Naive thymus-derived CD4-positive, alpha-beta T cell (primary cell): ENCODE data around the gene GSN. TPM values are rescaled to one million over a fixed set of nuclear protein-coding genes. Genes with fewer than 3 reads are reported as not detected.

Experiments
- ATAC-seq: fragments of 150-1000 bp; cut with Tn5 transposase; 2 replicates; pipeline ENCODE4 v1.10.0; 2021; ENCODE audit warnings: mild to moderate bottlenecking, moderate library complexity
- CTCF ChIA-PET: fragments of 350-600 bp; sonication (Branson Sonifier 250); formaldehyde crosslinking; loops from one replicate; lab custom pipeline; 2021; ENCODE audit warnings: antibody characterized with exemption; lab: Charles Lee
- POLR2A ChIA-PET: fragments of 350-600 bp; sonication (Branson Sonifier 250); formaldehyde crosslinking; loops from one replicate; lab custom pipeline; 2021; ENCODE audit warnings: antibody characterized with exemption, inconsistent platforms; lab: Charles Lee
- DNase-seq, 9 donors: peaks; one replicate each; pipeline versions ENCODE4 v3.0.0 to v3.0.0-alpha.2; 2020 to 2022; ENCODE audit warnings: mixed read lengths in 1 of 9
- H3K27ac ChIP-seq: one replicate; pipeline ENCODE4 v1.7.0; 2013; ENCODE audit warnings: mild to moderate bottlenecking, low read depth, low read length, moderate library complexity
- H3K27me3 ChIP-seq, 2 donors: one replicate each; pipeline ENCODE4 v1.7.0; 2013; ENCODE audit warnings: low read length in 2 of 2, mild to moderate bottlenecking in 2 of 2, moderate library complexity in 2 of 2; ENCODE audit not compliant: control insufficient read depth in 2 of 2, insufficient read depth in 2 of 2
- H3K36me3 ChIP-seq, 3 experiments: 1 replicate in 2 of 3; 2 replicates in 1 of 3; pipeline ENCODE4 v1.7.0; 2013; ENCODE audit warnings: low read length in 3 of 3, mild to moderate bottlenecking in 3 of 3, moderate library complexity in 1 of 3; ENCODE audit not compliant: insufficient read depth in 3 of 3, control insufficient read depth in 2 of 3
- H3K4me1 ChIP-seq, 2 donors: one replicate each; pipeline ENCODE4 v1.7.0; 2013; ENCODE audit warnings: low read length in 2 of 2, mild to moderate bottlenecking in 2 of 2, moderate library complexity in 1 of 2; ENCODE audit not compliant: control insufficient read depth in 2 of 2, insufficient read depth in 2 of 2
- H3K4me3 ChIP-seq: 2 replicates; pipeline ENCODE4 v1.7.0; 2013; ENCODE audit warnings: mild to moderate bottlenecking, low read length
- H3K9me3 ChIP-seq, 3 experiments: 1 replicate in 2 of 3; 2 replicates in 1 of 3; pipeline ENCODE4 v1.7.0; 2013; ENCODE audit warnings: low read length in 3 of 3; ENCODE audit not compliant: control insufficient read depth in 2 of 3
- H3K27ac Mint-ChIP-seq, 9 donors: one replicate each; pipeline ENCODE4 v1.8.0; 2020 to 2022; ENCODE audit warnings: mixed read lengths in 9 of 9, mild to moderate bottlenecking in 8 of 9, moderate library complexity in 5 of 9, inconsistent platforms in 2 of 9
- H3K27me3 Mint-ChIP-seq, 5 donors: one replicate each; pipeline ENCODE4 v1.8.0; 2021 to 2022; ENCODE audit warnings: mixed read lengths in 5 of 5, mild to moderate bottlenecking in 1 of 5
- H3K36me3 Mint-ChIP-seq, 5 donors: one replicate each; pipeline ENCODE4 v1.8.0; 2020 to 2022; ENCODE audit warnings: mixed read lengths in 5 of 5, mild to moderate bottlenecking in 3 of 5, inconsistent platforms in 1 of 5
- H3K4me1 Mint-ChIP-seq, 7 donors: one replicate each; pipeline ENCODE4 v1.8.0; 2020 to 2022; ENCODE audit warnings: mixed read lengths in 7 of 7, mild to moderate bottlenecking in 3 of 7, inconsistent platforms in 1 of 7
- H3K4me3 Mint-ChIP-seq, 10 donors: one replicate each; pipeline ENCODE4 v1.8.0; 2020 to 2022; ENCODE audit warnings: mild to moderate bottlenecking in 10 of 10, mixed read lengths in 10 of 10, moderate library complexity in 6 of 10, inconsistent platforms in 2 of 10
- H3K9me3 Mint-ChIP-seq, 11 donors: one replicate each; pipeline ENCODE4 v1.8.0; 2020 to 2022; ENCODE audit warnings: mixed read lengths in 11 of 11, mild to moderate bottlenecking in 4 of 11, inconsistent platforms in 1 of 11, moderate library complexity in 1 of 11
- intact Hi-C, 2 donors: fragments of 100-400 bp; cut with micrococcal nuclease; formaldehyde crosslinking; loops; one replicate each; pipeline ENCODE4 v1.15.1; 2023
- polyA plus RNA-seq, 2 donors: library from polyadenylated mRNA; unstranded; fragments of 300-500 nt; fragmentation: Illumina TruSeq; gene quantifications; one replicate each; pipeline ENCODE4 v1.2.3, GENCODE V29; 2021
- total RNA-seq, 6 experiments: library from RNA in 5 of 6; stranded (reverse) in 5 of 6; gene quantifications; 1 replicate in 5 of 6; 2 replicates in 1 of 6; pipeline ENCODE4 v1.2.3 and lab custom pipeline; 2021 to 2026

GSN gene
- total and polyA plus RNA-seq, 7 experiments from 2014 or later: 2.9 to 34.6 (median 6.4) TPM

- ATAC-seq (no peak), DNase-seq (no peak)
- POLR2A ChIA-PET: no interaction called here
- Mint-ChIP-seq H3K9me3 (no peaks in the 10 kb centered on the region), H3K4me3 (no peak overlapping the region), H3K27me3 (no peaks in the 10 kb centered on the region), H3K4me1 (peaks cover 0 to 35% (median 7%) of the 10 kb centered on the region in 7 donors), H3K27ac (no peak overlapping the region), H3K36me3 (peaks cover 0 to 14% (median 0%) of the 10 kb centered on the region in 5 donors)
- Histone ChIP-seq H3K4me1 (peaks cover 5 to 16% of the 10 kb centered on the region in 2 donors), H3K27me3 (no peaks in the 10 kb centered on the region), H3K4me3 (no peak overlapping the region), H3K36me3 (peaks cover 0 to 3% (median 0%) of the 10 kb centered on the region in 3 experiments), H3K9me3 (no peaks in the 10 kb centered on the region), H3K27ac (no peak overlapping the region)
- CTCF ChIA-PET: interaction anchor here (12.3 kb wide), 1 partner anchor 79 kb away, joined by 190 read pairs; no protein-coding TSS in a partner anchor
- intact Hi-C loops: loop anchor here (5.0 kb wide), 2 partner anchors 174 to 566 kb away; partner anchors contain the start of gene GGTA1 (in 1 of the 2)
Measured at GRCh38 chr9:121322737-121323448, 54.9 kb downstream of the GSN start.

- Histone ChIP-seq H3K4me1 (peaks cover 5 to 16% of the 10 kb centered on the region in 2 donors), H3K36me3 (peaks cover 0 to 3% (median 0%) of the 10 kb centered on the region in 3 experiments), H3K4me3 (no peak overlapping the region), H3K27ac (no peak overlapping the region), H3K27me3 (no peaks in the 10 kb centered on the region), H3K9me3 (no peaks in the 10 kb centered on the region)
- no peaks in the 10 kb centered on the region for H3K9me3 Mint-ChIP-seq
- DNase-seq: no peak
- H3K4me1 Mint-ChIP-seq: peaks cover 0 to 35% (median 7%) of the 10 kb centered on the region in 7 donors
- H3K4me3 Mint-ChIP-seq: no peak overlapping the region
- H3K27me3 Mint-ChIP-seq: no peaks in the 10 kb centered on the region
- H3K27ac Mint-ChIP-seq: no peak overlapping the region
- H3K36me3 Mint-ChIP-seq: peaks cover 0 to 14% (median 0%) of the 10 kb centered on the region in 5 donors
- ATAC-seq: no peak
- ChIA-PET POLR2A (no interaction called here), CTCF (interaction anchor here (12.3 kb wide), 1 partner anchor 78 kb away, joined by 190 read pairs; no protein-coding TSS in a partner anchor)
- intact Hi-C loops: loop anchor here (5.0 kb wide), 2 partner anchors 174 to 566 kb away; partner anchors contain the start of gene GGTA1 (in 1 of the 2)
Measured at GRCh38 chr9:121323449-121324151, 55.6 kb downstream of the GSN start.

- H3K27ac ChIP-seq: no peak overlapping the region
- no peak for ATAC-seq
- H3K27me3 Mint-ChIP-seq: no peaks in the 10 kb centered on the region
Measured at GRCh38 chr9:121324316-121324715, 56.4 kb downstream of the GSN start.

GRCh38 chr9:121324755-121325154, 56.8 kb downstream of the GSN start:
- Histone ChIP-seq H3K27me3 (no peaks in the 10 kb centered on the region), H3K36me3 (peaks cover 0 to 3% (median 0%) of the 10 kb centered on the region in 3 experiments), H3K27ac (no peak overlapping the region), H3K4me1 (peaks cover 5 to 16% of the 10 kb centered on the region in 2 donors), H3K4me3 (no peak overlapping the region), H3K9me3 (no peaks in the 10 kb centered on the region)
- Mint-ChIP-seq H3K4me3 (no peak overlapping the region), H3K36me3 (peaks cover 0 to 15% (median 2%) of the 10 kb centered on the region in 5 donors), H3K27ac (no peak overlapping the region), H3K4me1 (peaks cover 0 to 35% (median 7%) of the 10 kb centered on the region in 7 donors), H3K27me3 (no peaks in the 10 kb centered on the region), H3K9me3 (no peaks in the 10 kb centered on the region)
- ChIA-PET POLR2A (no interaction called here), CTCF (interaction anchor here (12.3 kb wide), 1 partner anchor 77 kb away, joined by 190 read pairs; no protein-coding TSS in a partner anchor)
- ATAC-seq: no peak
- intact Hi-C loops: loop anchor here (5.0 kb wide), 2 partner anchors 173 to 567 kb away; partner anchors contain the start of gene GGTA1 (in 1 of the 2)
- no peak for DNase-seq

More at GRCh38 chr9:121324316-121324715, 56.4 kb downstream of the GSN start:
- Mint-ChIP-seq H3K4me1 (peaks cover 0 to 35% (median 7%) of the 10 kb centered on the region in 7 donors), H3K36me3 (peaks cover 0 to 13% (median under 1%) of the 10 kb centered on the region in 5 donors), H3K27ac (no peak overlapping the region), H3K9me3 (no peaks in the 10 kb centered on the region), H3K4me3 (no peak overlapping the region)
- Histone ChIP-seq H3K9me3 (no peaks in the 10 kb centered on the region), H3K36me3 (peaks cover 0 to 3% (median 0%) of the 10 kb centered on the region in 3 experiments), H3K27me3 (no peaks in the 10 kb centered on the region), H3K4me3 (no peak overlapping the region), H3K4me1 (peaks cover 5 to 16% of the 10 kb centered on the region in 2 donors)
- no peak for DNase-seq
- ChIA-PET CTCF (interaction anchor here (12.3 kb wide), 1 partner anchor 77 kb away, joined by 190 read pairs; no protein-coding TSS in a partner anchor), POLR2A (no interaction called here)
- intact Hi-C loops: loop anchor here (5.0 kb wide), 2 partner anchors 173 to 567 kb away; partner anchors contain the start of gene GGTA1 (in 1 of the 2)

GRCh38 chr9:121325387-121325786, 57.4 kb downstream of the GSN start:
- Mint-ChIP-seq H3K4me3 (no peak overlapping the region), H3K36me3 (peaks cover 0 to 18% (median 2%) of the 10 kb centered on the region in 5 donors), H3K9me3 (no peaks in the 10 kb centered on the region), H3K27me3 (no peaks in the 10 kb centered on the region), H3K27ac (no peak overlapping the region), H3K4me1 (peaks cover 0 to 30% (median 7%) of the 10 kb centered on the region in 7 donors)
- peaks cover 5 to 13% of the 10 kb centered on the region in 2 donors for H3K4me1 ChIP-seq
- POLR2A ChIA-PET: no interaction called here
- CTCF ChIA-PET: no interaction called here
- DNase-seq: no peak
- ATAC-seq: no peak
- no peak overlapping the region for H3K4me3 ChIP-seq
- no peaks in the 10 kb centered on the region for H3K27me3 ChIP-seq
- H3K27ac ChIP-seq: no peak overlapping the region
- intact Hi-C loops: no loop called here
- H3K9me3 ChIP-seq: no peaks in the 10 kb centered on the region
- peaks cover 0 to 3% (median 0%) of the 10 kb centered on the region in 3 experiments for H3K36me3 ChIP-seq

- Histone ChIP-seq H3K36me3 (peaks cover 0 to 3% (median 0%) of the 10 kb centered on the region in 3 experiments), H3K4me3 (no peak overlapping the region), H3K27me3 (no peaks in the 10 kb centered on the region), H3K4me1 (peaks cover under 1 to 4% of the 10 kb centered on the region in 2 donors), H3K27ac (no peak overlapping the region), H3K9me3 (no peaks in the 10 kb centered on the region)
- CTCF ChIA-PET: interaction anchor here (1.2 kb wide), 1 partner anchor 9 kb away, joined by 3 read pairs; no protein-coding TSS in a partner anchor
- DNase-seq (no peak), ATAC-seq (no peak)
- Mint-ChIP-seq H3K9me3 (no peaks in the 10 kb centered on the region), H3K27me3 (no peaks in the 10 kb centered on the region), H3K27ac (no peak overlapping the region), H3K4me3 (no peak overlapping the region), H3K4me1 (peaks cover 0 to 23% (median 2%) of the 10 kb centered on the region in 7 donors), H3K36me3 (peaks cover 0 to 18% (median 5%) of the 10 kb centered on the region in 5 donors)
- POLR2A ChIA-PET: interaction anchor here (0.8 kb wide), 1 partner anchor 12 kb away, joined by 3 read pairs; no protein-coding TSS in a partner anchor
- intact Hi-C loops: no loop called here
Measured at GRCh38 chr9:121326130-121326838, 58.3 kb downstream of the GSN start.
